ENCODE measurements around the gene NHLRC3. TPM values are rescaled to one million over a fixed set of nuclear protein-coding genes. Genes with fewer than 3 reads are reported as not detected.

NHLRC3 gene
- total RNA-seq, 2 donors from 2014 or later, result 18.4 to 23.8 TPM

- Histone ChIP-seq H3K4me3 (peak overlapping the region; percentile 86), H3K9ac (ENCODE audit: low read depth in 2 of 2, low read length in 2 of 2) (peak overlapping the region in 1 of 2 donors; percentile 28), H3K36me3 (no peaks in the 10 kb centered on the region), H3K9me3 (no peaks in the 10 kb centered on the region), H3K4me1 (peaks cover 8% of the 10 kb centered on the region), H3K27ac (no peak overlapping the region), H3K27me3 (no peaks in the 10 kb centered on the region)
- intact Hi-C loops (cut with DNase I), result no loop called here
- no peak for DNase-seq
- TF ChIP-seq CTCF (IDR thresholded peaks at IDR 0.05), result no peak
Observed at GRCh38 chr13:39035799-39036198, 2.5 kb upstream of the NHLRC3 start.

GRCh38 chr13:39036212-39036611 lies 2.0 kb upstream of the NHLRC3 start:
- no peak for TF ChIP-seq CTCF (IDR thresholded peaks at IDR 0.05)
- no peaks in the 10 kb centered on the region for H3K27me3 ChIP-seq
- H3K9ac ChIP-seq (ENCODE audit: low read depth in 2 of 2, low read length in 2 of 2), result peak overlapping the region in 1 of 2 donors; percentile 98
- peaks cover 8% of the 10 kb centered on the region for H3K4me1 ChIP-seq
- H3K9me3 ChIP-seq, result no peaks in the 10 kb centered on the region
- peak overlapping the region; percentile 86 for H3K4me3 ChIP-seq
- DNase-seq, result peak; percentile 30
- intact Hi-C loops (cut with DNase I), result no loop called here
- no peaks in the 10 kb centered on the region for H3K36me3 ChIP-seq
- no peak overlapping the region for H3K27ac ChIP-seq

- Histone ChIP-seq H3K9ac (ENCODE audit: low read depth in 2 of 2, low read length in 2 of 2) (peak overlapping the region; percentile 74 to 98), H3K27me3 (no peaks in the 10 kb centered on the region), H3K36me3 (no peaks in the 10 kb centered on the region), H3K9me3 (no peaks in the 10 kb centered on the region), H3K27ac (peak overlapping the region; percentile 88), H3K4me3 (peak overlapping the region; percentile 86), H3K4me1 (peaks cover 8% of the 10 kb centered on the region)
- no peak for TF ChIP-seq CTCF (IDR thresholded peaks at IDR 0.05)
- DNase-seq, result no peak
- intact Hi-C loops (cut with DNase I), result no loop called here
Observed at GRCh38 chr13:39037410-39037879, 811 bp upstream of the NHLRC3 start.

DNA sequence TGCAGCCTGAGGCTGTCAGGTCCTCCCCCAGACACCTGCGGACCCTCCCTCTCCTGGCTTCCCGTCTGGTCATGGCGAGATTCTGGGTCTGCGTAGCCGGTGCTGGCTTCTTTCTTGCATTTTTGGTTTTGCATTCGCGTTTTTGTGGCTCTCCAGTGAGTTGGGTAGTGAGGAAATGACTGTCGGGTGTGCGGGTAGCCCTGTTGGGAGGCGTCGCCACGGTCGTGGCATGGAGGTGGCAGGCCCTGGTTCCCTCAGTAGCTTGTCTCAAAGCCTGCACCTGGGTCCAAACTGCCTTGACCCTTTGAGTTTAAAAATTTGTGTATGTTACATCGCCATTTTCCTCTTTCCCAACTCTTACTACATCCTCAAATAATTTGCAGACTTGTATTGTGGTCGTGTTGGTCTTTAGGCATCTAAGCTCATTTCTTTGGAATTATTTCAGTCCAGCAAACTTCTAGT lies 344 bp downstream of the NHLRC3 start:
- H3K4me1 ChIP-seq, result peaks cover 8% of the 10 kb centered on the region
- no peaks in the 10 kb centered on the region for H3K9me3 ChIP-seq
- H3K27ac ChIP-seq, result peak overlapping the region; percentile 88
- H3K36me3 ChIP-seq, result no peaks in the 10 kb centered on the region
- H3K4me3 ChIP-seq, result peak overlapping the region; percentile 86
- peak overlapping the region; percentile 74 to 98 for H3K9ac ChIP-seq (ENCODE audit: low read depth in 2 of 2, low read length in 2 of 2)
- intact Hi-C loops (cut with DNase I), result no loop called here
- TF ChIP-seq CTCF (IDR thresholded peaks at IDR 0.05), result no peak
- peak; percentile 46 for DNase-seq
- no peaks in the 10 kb centered on the region for H3K27me3 ChIP-seq

DNA sequence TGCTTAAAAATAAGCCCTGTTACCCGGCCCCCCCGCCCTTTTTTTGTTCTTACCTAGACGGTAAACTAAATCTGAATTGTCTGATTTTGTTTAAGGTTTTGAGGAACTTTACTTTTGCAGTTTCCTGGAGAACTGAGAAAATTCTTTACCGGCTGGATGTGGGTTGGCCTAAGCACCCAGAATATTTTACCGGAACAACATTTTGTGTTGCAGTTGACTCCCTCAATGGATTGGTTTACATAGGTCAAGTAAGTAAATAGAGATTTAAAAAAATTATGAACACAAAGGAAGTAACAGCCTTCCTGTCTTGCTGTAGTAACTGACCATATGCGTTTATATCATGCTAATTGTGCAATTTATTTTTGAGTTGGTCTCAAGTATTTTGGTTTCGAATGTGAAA lies 785 bp downstream of the NHLRC3 start:
- Histone ChIP-seq H3K9me3 (no peaks in the 10 kb centered on the region), H3K9ac (ENCODE audit: low read depth in 2 of 2, low read length in 2 of 2) (peak overlapping the region; percentile 74 to 98), H3K4me1 (peaks cover 8% of the 10 kb centered on the region), H3K27me3 (no peaks in the 10 kb centered on the region), H3K4me3 (peak overlapping the region; percentile 86), H3K27ac (peak overlapping the region; percentile 88), H3K36me3 (no peaks in the 10 kb centered on the region)
- intact Hi-C loops (cut with DNase I), result no loop called here
- DNase-seq, result no peak
- no peak for TF ChIP-seq CTCF (IDR thresholded peaks at IDR 0.05)
